GM18858 (cell line): ENCODE results near the gene MFSD11.
"Not testable (repeated sequence)": the region's sequence is repeated elsewhere in the genome, so short reads cannot be mapped to it uniquely, and the experiment has no call there.

ENCODE experiments used
- ATAC-seq: cut with Tn5 transposase; IDR thresholded peaks from one replicate; pipeline ENCODE4 v1.9.1; 2021; ENCODE audit not compliant: unreplicated experiment

The MFSD11 gene

GRCh38 chr17:76745785-76746184 is 7.9 kb downstream of the MFSD11 start:
- ATAC-seq: not testable (repeated sequence)

GRCh38 chr17:76747716-76748363 is 9.9 kb downstream of the MFSD11 start:
- ATAC-seq: no peak

GRCh38 chr17:76748657-76749056 is 10.7 kb downstream of the MFSD11 start:
- no peak for ATAC-seq

GRCh38 chr17:76751416-76751993 is 13.6 kb downstream of the MFSD11 start:
- ATAC-seq: no peak

- no peak for ATAC-seq
Measured at GRCh38 chr17:76752006-76752405, 14.1 kb downstream of the MFSD11 start.

- no peak for ATAC-seq
Measured at GRCh38 chr17:76753061-76753961, 15.4 kb downstream of the MFSD11 start.

- ATAC-seq: no peak
Measured at GRCh38 chr17:76755285-76755684, 17.4 kb downstream of the MFSD11 start.

GRCh38 chr17:76757256-76757655 is 19.3 kb downstream of the MFSD11 start:
- no peak for ATAC-seq

GRCh38 chr17:76758570-76758969 is 20.7 kb downstream of the MFSD11 start:
- no peak for ATAC-seq

- ATAC-seq: no peak
Measured at GRCh38 chr17:76772842-76773525, 35.1 kb downstream of the MFSD11 start.

- no peak for ATAC-seq
Measured at GRCh38 chr17:76775021-76775600, 37.2 kb downstream of the MFSD11 start.

- ATAC-seq: no peak
Measured at GRCh38 chr17:76781056-76781982, 43.4 kb downstream of the MFSD11 start.

GRCh38 chr17:76783146-76783545 is 45.2 kb downstream of the MFSD11 start:
- no peak for ATAC-seq

- no peak for ATAC-seq
Measured at GRCh38 chr17:76784926-76785325, 47.0 kb downstream of the MFSD11 start.

- not testable (repeated sequence) for ATAC-seq
Measured at GRCh38 chr17:76787866-76788265, 49.9 kb downstream of the MFSD11 start.

GRCh38 chr17:76789235-76789788 is 51.4 kb downstream of the MFSD11 start:
- no peak for ATAC-seq

- no peak for ATAC-seq
Measured at GRCh38 chr17:76791053-76791980, 53.4 kb downstream of the MFSD11 start.

GRCh38 chr17:76792348-76792747 is 54.4 kb downstream of the MFSD11 start:
- no peak for ATAC-seq

GRCh38 chr17:76793775-76794174 is 55.9 kb downstream of the MFSD11 start:
- ATAC-seq: no peak
